ENCODE results near the gene SLC25A28.

Gene SLC25A28, protein sequence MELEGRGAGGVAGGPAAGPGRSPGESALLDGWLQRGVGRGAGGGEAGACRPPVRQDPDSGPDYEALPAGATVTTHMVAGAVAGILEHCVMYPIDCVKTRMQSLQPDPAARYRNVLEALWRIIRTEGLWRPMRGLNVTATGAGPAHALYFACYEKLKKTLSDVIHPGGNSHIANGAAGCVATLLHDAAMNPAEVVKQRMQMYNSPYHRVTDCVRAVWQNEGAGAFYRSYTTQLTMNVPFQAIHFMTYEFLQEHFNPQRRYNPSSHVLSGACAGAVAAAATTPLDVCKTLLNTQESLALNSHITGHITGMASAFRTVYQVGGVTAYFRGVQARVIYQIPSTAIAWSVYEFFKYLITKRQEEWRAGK

GRCh38 chr10:99619851-99620710 is at the start of gene SLC25A28:
Gene SLC25A28, minus strand, starts transcription at chr10:99620439. Its CDS starts 104 bp downstream, at chr10:99620335.
- DNase-seq, result peak; percentile 95 to 97

GRCh38 chr10:99667108-99667751 is 47.0 kb upstream of the SLC25A28 start:
- DNase-seq, result no peak

- DNase-seq, result no peak
These were observed 45.1 kb upstream of the SLC25A28 start for GRCh38 chr10:99665304-99665703.

DNA sequence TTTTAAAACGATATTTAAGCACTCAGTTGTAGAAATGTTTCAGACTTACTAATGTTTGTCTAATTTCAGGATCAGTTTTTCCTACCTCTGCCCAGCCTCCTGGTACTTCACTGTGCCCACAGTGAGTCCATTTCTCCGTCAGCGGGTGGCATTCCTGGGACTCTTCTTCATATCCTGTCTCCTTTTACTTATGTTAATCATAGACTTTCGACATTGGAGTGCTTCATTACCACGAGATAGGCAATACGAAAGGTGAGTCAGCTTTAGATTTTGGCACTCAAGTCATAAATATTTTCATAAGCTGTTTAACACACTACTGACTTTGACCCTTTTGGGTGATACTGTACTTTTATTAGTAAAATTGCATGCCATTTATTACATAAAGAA is 41.1 kb upstream of the SLC25A28 start:
- DNase-seq, result no peak

GRCh38 chr10:99660662-99661376 is 40.6 kb upstream of the SLC25A28 start:
- DNase-seq, result no peak

DNA sequence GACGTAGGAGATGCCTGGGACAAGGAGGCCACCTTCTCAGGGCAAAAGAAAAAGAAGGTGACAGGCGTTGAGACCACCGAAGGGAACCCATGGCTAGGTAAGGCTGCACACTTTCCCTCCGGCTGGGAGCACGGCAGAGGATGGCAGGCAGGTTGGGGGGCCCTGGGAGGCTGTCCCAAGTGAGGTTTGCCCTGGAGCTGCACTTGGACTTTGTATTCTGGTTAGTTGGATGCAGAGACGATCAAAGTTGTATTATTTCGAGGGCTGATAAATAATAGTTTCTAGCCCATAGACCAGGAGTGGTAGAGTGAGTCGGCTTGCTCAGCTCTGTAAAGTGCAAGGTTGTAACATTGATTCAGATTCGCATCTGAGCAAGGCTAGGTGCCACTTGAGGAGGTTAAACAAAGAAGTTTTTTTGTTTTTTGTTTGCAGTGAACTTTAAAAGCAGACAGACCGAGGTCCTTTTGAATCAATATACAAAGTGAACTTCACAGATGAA is 39.7 kb upstream of the SLC25A28 start:
- no peak for DNase-seq

DNA sequence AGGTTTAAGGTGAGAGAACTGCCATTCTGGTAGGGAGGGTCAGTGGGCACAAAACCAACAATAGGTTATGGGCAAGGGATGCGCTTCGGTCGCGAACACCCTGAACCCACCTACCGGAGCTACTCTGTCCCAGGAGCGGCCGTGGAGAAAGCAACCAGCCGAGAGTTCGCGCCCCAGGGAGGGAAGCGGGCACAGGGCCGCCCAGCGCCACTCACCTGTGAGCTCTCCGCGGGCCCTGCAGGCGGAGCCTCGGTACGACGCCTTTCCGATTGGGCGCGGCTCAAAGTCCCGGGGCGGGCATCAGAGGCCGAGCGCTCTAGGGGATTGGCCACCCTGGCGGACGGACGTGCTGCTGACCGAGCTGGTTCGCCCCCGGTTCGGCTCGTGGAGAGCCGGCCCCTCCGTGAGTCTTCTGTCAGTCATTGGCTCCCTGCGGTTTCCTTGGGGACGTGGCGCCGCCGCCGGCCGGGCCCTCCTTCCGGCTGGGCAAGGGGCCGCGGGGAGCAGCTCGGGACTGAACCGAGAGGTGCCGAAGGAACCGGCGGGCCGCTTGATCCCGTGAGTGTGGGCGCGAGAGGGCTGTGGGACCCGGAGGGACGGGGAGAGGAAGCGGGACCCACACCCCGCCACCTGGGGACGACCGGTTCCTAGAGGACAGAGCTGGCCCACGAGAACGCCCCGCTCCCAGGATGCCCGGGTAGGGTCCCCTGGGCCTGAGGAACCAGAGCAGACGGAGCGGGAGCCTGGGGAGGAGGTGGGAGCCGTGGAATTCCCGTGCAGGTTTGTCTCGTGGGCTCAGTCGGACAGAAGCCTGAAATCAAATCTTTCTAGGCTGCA is 39.0 kb upstream of the SLC25A28 start, which contains the start of gene ENTPD7:
ENTPD7 (plus strand) TSS at position 479 of the 837 bp plus-strand sequence. CDS start 448 bp downstream, outside the sequence.
- DNase-seq, result peak; percentile 52 to 80

DNA sequence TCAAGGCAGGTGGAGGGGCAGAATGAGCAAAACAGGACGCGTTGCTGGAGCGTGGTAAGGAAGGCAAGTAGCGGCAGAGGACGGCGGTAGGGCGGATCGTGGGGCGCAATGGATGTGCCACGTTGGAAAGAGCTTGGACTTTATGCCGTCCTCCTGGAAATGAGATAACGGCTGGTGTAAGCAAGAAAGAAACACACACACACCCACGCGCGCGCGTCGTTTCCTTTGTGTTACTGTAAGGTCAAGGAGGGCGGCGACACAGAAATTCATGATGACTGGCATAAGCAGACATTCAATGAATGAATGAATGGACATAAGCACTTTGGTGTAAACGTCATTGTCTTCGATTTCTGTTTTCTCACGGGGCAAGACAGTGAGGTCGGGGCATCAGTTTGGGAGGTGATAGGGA is 38.4 kb upstream of the SLC25A28 start:
- DNase-seq, result no peak

DNA sequence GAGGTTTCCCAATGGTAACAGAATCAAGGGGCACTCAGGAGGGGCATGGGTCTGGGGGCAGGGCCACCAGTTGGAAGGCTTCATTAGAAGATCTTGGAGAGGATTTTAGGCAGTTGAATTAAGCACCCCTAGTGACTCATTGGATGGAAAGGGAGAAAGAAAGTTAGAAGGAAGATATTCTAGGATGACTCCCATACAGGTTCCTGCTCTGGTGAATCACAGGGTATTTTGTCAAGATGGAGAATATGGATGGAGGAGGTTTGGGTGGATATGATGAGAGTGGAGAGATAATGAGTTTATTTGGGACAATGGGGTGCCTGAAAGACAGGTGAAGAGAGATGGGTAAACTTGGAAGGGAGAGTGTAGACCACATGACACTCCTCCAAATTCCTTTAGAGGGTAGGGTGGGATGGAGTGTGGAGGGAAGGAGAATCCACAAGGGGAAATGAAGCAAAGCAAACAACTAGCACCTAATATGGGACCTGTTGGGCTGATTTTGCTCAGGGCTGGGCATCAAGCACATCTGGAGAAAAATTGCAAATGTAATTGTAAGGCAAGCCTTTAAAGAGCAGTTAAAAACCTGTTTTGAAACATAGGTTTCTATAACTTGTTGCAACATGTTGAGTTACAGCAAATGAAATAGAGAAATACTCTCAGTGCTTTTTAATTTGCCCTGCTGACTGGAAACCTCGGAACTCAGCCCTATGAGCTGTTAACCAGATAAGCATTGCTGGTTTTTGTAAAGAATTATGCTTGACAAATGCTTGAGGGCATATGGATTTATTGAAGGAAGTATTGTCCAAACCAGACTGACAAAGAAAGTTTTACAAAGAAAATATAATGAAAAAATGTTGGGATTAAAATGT is 36.2 kb upstream of the SLC25A28 start:
- DNase-seq, result no peak

DNA sequence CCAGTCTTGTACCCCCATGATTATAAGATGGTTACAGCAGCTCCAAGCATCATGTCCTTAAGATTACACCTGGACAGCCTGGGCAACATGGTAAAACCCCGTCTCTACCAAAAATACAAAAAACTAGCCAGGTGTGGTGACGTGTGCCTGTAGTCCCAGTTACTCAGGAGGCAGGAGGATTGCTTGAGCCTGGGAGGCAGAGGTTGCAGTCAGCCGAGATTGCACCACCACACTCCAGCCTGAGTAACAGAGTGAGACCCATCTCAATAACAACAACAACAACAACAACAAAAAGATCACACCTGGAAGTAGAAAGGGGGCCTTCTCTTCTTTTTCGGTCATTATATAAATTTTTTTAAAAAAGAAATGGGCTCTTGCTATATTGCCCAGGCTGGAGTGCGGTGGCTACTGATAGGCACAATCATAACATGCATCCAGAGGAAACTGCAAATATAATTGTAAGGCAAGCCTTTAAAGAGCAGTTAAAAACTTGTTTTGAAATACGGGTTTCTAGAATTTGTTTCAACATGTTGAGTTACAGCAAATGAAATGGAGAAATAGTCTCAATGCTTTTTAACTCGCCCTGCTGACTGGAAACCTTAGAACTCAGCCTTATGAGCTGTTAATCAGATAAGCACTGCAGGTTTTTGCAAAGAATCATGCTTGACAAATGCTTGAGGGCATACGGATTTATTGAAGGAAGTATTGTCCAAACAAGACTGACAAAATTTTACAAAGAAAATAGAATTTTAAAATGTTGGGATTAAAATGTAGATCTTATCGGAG is 34.3 kb upstream of the SLC25A28 start:
- DNase-seq, result no peak

DNA sequence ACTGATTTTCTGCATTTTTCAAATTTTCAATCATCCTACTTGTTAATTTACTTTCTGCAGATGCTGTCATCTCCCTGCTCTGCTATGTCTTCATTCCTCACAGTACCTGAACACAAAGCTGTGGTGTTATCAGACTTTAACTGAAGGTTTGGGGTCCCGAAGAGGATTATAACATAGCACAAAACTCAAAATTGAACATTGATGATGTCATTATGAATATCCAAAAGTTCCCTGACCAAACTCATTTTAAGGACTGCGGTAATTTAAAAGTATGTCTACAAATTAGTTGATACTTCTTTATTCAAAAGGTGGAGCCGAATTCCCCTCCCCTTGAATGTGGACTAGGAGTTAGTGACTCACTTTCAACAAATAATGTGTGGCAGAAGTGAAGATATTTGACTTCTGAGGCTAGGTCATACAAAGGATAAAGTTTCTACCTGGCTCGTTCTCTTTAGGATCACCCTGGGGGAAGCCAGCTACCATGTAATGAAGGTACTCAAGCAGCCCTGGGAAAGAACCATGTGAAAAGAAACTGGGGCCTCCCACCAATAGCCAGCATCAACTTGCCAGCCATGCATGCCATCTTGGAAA is 32.7 kb upstream of the SLC25A28 start:
- no peak for DNase-seq

GRCh38 chr10:99648717-99649116 is 28.5 kb upstream of the SLC25A28 start:
- DNase-seq, result no peak

DNA sequence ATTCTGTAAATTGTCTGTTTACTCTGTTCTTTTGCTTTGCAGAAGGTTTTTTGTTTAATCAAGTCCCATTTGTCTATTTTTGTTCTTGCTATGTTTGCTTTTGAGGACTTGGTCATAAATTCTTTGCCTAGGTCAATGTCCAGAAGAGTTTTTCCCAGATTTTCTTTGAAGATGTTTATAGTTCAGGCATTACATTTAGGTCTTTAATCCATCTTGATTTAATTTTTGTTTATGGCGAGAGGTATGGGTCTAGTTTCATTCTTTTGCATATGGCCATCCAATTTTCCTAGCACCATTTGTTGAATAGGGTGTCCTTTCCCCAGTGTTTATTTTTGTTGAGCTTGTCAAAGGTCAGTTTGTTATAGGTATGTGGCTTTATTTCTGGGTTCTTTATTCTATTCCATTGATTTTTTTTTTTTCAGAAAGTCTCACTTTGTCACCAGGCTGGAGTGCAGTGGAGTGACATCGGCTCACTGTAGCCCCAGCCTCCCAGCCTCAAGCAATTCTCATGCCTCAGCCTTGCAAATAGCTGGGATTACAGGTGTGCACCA is 27.4 kb upstream of the SLC25A28 start:
- no peak for DNase-seq

DNA sequence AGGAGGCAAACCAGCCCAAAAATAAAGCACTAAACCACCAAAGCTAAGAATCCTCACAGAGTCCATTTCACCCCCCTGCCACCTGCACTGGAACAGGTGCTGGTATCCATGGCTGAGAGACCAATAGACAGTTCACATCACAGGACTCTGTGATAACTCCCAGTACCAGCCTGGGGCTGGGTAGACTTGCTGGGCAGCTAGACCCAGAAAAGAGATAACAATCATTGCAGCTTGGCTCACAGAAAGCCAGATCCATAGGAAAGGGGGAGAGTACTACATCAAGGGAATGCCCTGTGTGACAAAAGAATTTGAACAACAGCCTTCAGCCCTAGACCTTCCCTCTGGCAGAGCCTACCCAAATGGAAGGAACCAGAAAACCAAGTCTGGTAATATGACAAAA is 13.6 kb upstream of the SLC25A28 start:
- no peak for DNase-seq

DNA sequence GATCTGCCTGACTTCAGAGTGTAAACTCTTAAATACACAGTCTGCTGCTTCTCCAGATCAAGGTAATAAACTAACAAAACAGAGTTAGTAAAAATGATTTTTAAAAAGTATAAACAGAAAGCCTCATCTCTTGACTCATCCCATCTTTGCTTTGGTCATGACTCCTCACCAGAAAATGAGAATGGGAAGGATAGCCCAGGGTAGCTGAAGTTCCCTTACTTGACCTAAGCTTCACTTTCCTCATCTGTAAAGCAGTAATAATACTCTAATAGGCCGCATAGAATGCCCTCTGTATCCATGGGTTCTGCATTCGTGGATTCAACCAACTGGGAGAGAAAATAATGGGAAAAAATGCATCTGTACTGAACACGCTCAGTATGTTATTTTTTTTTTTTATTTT is 11.3 kb upstream of the SLC25A28 start:
- no peak for DNase-seq

DNA sequence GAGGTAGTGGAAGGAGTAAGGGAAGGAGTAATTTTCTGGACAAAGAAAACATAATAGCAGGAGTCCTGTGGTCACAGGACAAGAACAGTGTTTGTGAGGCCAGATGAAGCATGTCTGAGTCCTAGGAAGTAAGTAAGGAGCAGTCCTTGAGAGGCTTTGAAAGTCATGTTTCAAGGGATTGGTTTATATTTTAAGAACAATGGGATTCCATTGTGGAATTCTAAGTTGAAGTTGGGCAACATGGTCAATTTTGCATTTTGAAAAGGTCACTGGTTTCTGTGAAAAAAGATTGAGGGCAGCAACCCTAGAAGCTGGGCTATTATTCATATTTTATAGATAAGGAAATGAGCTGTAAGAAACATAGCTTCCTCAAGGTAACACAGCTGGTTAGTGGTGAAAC is 10.8 kb upstream of the SLC25A28 start:
- DNase-seq, result no peak

DNA sequence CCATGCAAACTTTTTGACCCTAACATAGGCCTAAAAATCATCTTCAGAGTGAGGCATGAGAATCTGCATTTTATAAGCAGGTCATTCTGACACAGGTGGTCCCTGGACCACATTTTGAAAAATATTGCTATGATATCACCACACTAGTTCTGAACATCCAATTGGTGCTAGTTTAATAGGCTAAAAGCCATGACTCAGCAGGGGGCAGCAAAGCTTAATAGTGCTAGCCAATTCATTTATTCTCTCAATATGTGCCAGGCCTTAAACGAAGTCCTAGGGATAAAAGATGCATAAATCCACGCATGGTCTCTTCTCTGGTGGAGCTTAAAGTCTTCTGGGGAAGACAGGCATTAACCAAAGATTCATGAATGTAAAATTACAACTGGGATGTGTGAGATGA is 10.2 kb upstream of the SLC25A28 start:
- DNase-seq, result peak in 1 of 2 experiments; percentile 3

GRCh38 chr10:99629625-99629978 is 9.4 kb upstream of the SLC25A28 start:
- no peak for DNase-seq
